Pancreas (tissue), 10 donors: ENCODE measurements around the gene ABI3. TPM values are rescaled to one million over a fixed set of nuclear protein-coding genes. Genes with fewer than 3 reads are reported as not detected.

Experiments used
- ATAC-seq, 4 donors: fragments of 200-7000 bp; cut with Tn5 transposase; one replicate each; pipeline versions ENCODE4 v1.8.0 to v1.9.1; 2020; ENCODE audit warnings: mild to moderate bottlenecking in 4 of 4, moderate library complexity in 4 of 4
- DNase-seq, 6 donors: peaks; one replicate each; pipeline ENCODE4 v3.0.0-alpha.2; 2020
- FAIRE-seq: peaks from 2 replicates; lab custom pipeline; 2012; peaks lifted over from hg19 to GRCh38; lab: Jason Lieb, UNC
- H3K27ac ChIP-seq, 4 donors: fragments of 200-600 bp; sonication (generic); 1 replicate in 3 of 4; 2 replicates in 1 of 4; pipeline versions ENCODE4 v1.5.0 to v1.8.0; 2020
- H3K27me3 ChIP-seq, 4 donors: fragments of 200-600 bp; one replicate each; pipeline ENCODE4 v1.8.0; 2021
- H3K36me3 ChIP-seq, 3 donors: fragments of 200-600 bp; sonication (generic) in 1 of 3; one replicate each; pipeline versions ENCODE4 v1.5.0 to v1.8.0; 2020 to 2021
- H3K4me1 ChIP-seq, 3 donors: fragments of 200-600 bp; one replicate each; pipeline ENCODE4 v1.8.0; 2021
- H3K4me3 ChIP-seq, 4 donors: fragments of 200-600 bp; sonication (generic) in 2 of 4; one replicate each; pipeline versions ENCODE4 v1.5.0 to v1.8.0; 2020 to 2021
- H3K9me3 ChIP-seq, 4 donors: fragments of 200-600 bp; one replicate each; pipeline ENCODE4 v1.8.0; 2021
- WGBS, 2 donors: extraction: QIAGEN DNeasy Blood & Tissue Kit; methylation state at CpG; one replicate each; pipeline ENCODE4 v1.1.7; 2013; 5-methylcytosine and 5-hydroxymethylcytosine counted together
- intact Hi-C, 3 donors: fragments of 100-400 bp; cut with DNase I; formaldehyde crosslinking; loops; one replicate each; pipeline versions ENCODE4 v1.11.1 to v1.14.2; 2022
- polyA plus RNA-seq, 2 donors: library from polyadenylated mRNA; stranded (reverse); fragments of 200-250 nt; gene quantifications; one replicate each; pipeline ENCODE4 v1.2.3, GENCODE V29; 2013
- total RNA-seq, 6 donors: library from RNA; stranded (reverse); fragmentation: NEBNext Ultra II Directional in 4 of 6; extraction: Animal tissue kit (Norgen Biotek cat#: 25700) in 4 of 6; gene quantifications; one replicate each; pipeline versions ENCODE4 v1.2.1 to v1.2.4, GENCODE V29; 2021 to 2023
- TF ChIP-seq, protein P1 (sequence below), 4 donors: fragments of 200-600 bp; sonication (generic) in 3 of 4; IDR thresholded peaks; one replicate each; pipeline versions ENCODE4 v1.5.0 to v1.8.0; 2021; ENCODE audit warnings: antibody characterized with exemption in 4 of 4
- donor health status: healthy with polysubstance abuse.
- donor health status: DM: no; HTN: no; CAD: no; lungs with moderate emphysema.
- donor health status: DM: no; HTN: no; CAD: no.
- donor health status: control.
- donor health status: control.
- donor health status: Bipolar disorder and iron deficiency.
- donor health status: DM: yes; HTN: yes; CAD: no.
- donor health status: DM: no; HTN: no; CAD: no.
- donor health status: DM: no; HTN: no; CAD: no.
- donor health status: DM: yes; HTN: yes; CAD: no.

ABI3 gene
- total and polyA plus RNA-seq, 8 donors, result 1.1 to 7.1 (median 3.1) TPM

DNA sequence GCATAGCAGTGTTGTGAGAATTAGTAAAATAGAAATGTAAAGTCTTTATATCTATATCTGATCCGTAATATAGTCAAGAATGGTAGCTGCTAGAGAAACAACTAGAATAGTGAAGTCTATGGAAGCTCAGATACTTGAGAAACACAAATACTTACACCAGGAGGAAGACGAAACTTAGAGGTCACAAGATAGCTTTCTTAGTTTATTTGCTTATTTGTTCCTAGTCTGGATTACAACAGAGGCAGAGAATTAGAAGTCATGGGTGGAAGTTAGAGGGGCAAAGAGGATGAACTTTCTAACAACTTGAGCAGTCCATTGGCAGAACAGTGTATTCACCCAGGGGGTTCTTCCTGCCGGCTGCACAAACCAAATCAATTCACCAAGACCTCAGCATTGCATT is 14.0 kb upstream of the ABI3 start:
- no peak for DNase-seq
- H3K27ac ChIP-seq, result no peak overlapping the region
- no peak overlapping the region for H3K4me3 ChIP-seq
- WGBS, 2 donors, result 62 to 81% methylated on average over 3 of the region's 3 CpGs
- H3K9me3 ChIP-seq, result no peaks in the 10 kb centered on the region
- peaks cover 0 to under 1% (median 0%) of the 10 kb centered on the region in 3 donors for H3K4me1 ChIP-seq
- H3K27me3 ChIP-seq, result no peaks in the 10 kb centered on the region
- no peaks in the 10 kb centered on the region for H3K36me3 ChIP-seq
- ATAC-seq, result no peak
- TF ChIP-seq, protein P1, sequence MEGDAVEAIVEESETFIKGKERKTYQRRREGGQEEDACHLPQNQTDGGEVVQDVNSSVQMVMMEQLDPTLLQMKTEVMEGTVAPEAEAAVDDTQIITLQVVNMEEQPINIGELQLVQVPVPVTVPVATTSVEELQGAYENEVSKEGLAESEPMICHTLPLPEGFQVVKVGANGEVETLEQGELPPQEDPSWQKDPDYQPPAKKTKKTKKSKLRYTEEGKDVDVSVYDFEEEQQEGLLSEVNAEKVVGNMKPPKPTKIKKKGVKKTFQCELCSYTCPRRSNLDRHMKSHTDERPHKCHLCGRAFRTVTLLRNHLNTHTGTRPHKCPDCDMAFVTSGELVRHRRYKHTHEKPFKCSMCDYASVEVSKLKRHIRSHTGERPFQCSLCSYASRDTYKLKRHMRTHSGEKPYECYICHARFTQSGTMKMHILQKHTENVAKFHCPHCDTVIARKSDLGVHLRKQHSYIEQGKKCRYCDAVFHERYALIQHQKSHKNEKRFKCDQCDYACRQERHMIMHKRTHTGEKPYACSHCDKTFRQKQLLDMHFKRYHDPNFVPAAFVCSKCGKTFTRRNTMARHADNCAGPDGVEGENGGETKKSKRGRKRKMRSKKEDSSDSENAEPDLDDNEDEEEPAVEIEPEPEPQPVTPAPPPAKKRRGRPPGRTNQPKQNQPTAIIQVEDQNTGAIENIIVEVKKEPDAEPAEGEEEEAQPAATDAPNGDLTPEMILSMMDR (IDR thresholded peaks at IDR 0.05), result no peak
- intact Hi-C loops, result no loop called here
- no peak for FAIRE-seq

DNA sequence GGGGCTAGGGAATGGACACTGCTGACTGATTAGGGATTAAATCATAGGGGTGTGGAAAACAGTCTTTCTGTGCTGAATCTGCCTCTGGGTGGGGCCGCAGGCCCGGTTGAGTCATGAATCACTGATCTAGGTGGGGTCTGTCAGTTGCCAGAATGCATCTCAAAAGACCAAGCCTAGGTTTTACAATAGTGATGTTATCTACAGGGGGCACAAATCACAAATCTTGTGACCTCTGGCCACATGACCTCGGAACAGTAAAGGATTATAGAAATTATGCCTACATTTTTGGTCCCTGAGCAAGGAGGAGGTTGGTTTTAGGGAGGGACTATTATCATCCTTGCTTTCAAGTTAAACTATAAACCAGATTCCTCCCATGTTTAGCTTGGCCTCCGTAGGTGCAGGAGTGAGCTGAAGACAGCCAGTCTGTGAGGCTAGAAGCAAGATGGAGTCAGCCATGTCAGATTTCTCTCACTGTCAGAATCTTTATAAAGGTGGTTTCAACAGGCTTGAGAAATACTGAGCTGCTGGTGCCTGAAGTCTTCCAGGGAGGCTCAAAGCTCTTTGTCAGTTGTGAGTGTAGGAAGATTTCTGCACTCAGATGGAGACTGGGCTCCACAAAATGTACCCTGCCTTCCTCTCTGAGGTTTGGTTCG is 13.0 kb upstream of the ABI3 start:
- ATAC-seq, result no peak
- Histone ChIP-seq H3K4me1 (no peaks in the 10 kb centered on the region), H3K4me3 (no peak overlapping the region), H3K9me3 (no peaks in the 10 kb centered on the region), H3K27ac (no peak overlapping the region), H3K27me3 (no peaks in the 10 kb centered on the region), H3K36me3 (no peaks in the 10 kb centered on the region)
- WGBS, 2 donors, result 41% methylated on average over 5 of the region's 5 CpGs
- no peak for DNase-seq
- intact Hi-C loops, result no loop called here
- FAIRE-seq, result no peak
- TF ChIP-seq, protein P1 (IDR thresholded peaks at IDR 0.05), result no peak

DNA sequence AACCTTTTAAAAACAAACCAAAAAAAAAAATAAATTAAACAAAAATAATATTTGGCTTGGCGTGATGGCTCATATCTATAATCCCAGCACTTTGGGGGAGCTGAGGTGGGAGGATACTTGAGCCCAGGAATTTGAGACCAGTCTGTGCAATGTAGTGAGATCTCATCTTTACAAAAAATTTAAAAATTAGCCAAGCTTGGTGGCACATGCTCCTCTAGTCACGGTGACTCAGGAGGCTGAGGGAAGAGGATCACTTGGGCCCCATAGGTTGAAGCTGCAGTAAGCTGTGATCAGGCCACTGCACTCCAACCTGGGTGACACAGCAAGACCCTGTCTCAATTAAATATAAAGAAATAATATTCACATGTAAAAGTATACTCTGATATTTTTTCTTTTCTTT is 12.3 kb upstream of the ABI3 start:
- ATAC-seq (no peak), FAIRE-seq (no peak), DNase-seq (no peak)
- Histone ChIP-seq H3K4me3 (no peak overlapping the region), H3K36me3 (no peaks in the 10 kb centered on the region), H3K27ac (no peak overlapping the region), H3K9me3 (no peaks in the 10 kb centered on the region), H3K4me1 (no peaks in the 10 kb centered on the region), H3K27me3 (no peaks in the 10 kb centered on the region)
- intact Hi-C loops, result no loop called here
- TF ChIP-seq, protein P1 (IDR thresholded peaks at IDR 0.05), result no peak
- WGBS, 2 donors, result 90 to 91% methylated on average over 2 of the region's 2 CpGs

DNA sequence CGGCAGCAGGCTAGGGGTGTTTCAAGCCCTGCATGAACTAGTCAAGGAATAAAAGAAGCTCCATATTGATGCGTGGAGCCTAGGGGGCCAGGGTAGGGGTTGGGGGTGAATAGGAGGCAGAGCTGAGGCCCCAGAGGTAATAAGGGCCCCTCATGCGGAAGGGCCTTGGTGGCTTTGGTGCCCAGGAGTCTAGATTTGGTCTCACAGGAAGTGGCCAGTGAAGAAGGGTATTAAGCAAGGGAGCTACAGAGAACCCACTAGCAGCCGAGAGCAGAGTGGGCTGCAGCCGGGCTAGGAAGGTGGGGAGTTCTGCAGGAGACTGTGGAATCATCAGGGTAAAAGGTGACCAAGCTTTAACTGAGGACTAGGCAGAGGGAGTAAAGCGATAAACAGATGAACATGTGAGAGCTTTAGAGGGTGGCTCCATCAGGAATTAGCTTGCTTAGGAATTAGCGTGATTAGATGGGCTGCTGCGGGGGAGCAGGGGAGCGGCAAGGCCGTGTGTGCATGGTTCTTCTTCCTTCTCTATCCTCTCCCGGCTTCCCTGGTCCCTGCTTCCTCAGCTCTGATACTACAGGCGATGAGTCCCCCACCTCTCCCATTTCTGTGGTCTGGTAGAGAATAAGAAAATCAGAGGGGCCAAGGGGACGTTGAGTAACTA is 10.0 kb upstream of the ABI3 start:
- TF ChIP-seq, protein P1 (IDR thresholded peaks at IDR 0.05), result no peak
- Histone ChIP-seq H3K4me1 (no peaks in the 10 kb centered on the region), H3K9me3 (no peaks in the 10 kb centered on the region), H3K4me3 (no peak overlapping the region), H3K36me3 (no peaks in the 10 kb centered on the region), H3K27ac (no peak overlapping the region), H3K27me3 (no peaks in the 10 kb centered on the region)
- intact Hi-C loops, result no loop called here
- 79 to 87% methylated on average over 13 of the region's 13 CpGs for WGBS, 2 donors
- ATAC-seq, result no peak
- no peak for FAIRE-seq
- no peak for DNase-seq

DNA sequence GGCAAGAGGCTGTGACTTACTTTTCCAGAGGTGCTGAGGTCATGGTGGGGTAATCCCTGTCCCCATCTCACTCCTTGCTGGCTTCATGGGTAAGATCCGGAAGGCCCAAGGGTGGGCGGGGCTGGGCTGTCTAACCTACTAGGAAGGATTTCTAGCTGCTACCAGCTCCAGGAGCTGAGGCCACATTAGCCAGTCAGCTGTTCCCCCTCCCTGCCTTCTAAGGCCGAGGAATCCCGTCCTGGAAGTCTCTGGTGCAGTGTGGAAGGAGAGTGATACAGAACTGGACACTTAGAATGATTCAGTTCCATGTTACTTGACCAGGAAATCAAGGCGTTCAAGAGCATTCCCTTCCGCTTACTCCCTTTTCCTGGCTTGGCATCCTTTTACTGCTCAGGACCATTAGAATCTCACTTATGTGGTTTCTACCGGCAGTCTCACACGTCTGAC is 9.0 kb upstream of the ABI3 start:
- H3K4me3 ChIP-seq, result no peak overlapping the region
- H3K36me3 ChIP-seq, result no peaks in the 10 kb centered on the region
- H3K27ac ChIP-seq, result no peak overlapping the region
- TF ChIP-seq, protein P1 (IDR thresholded peaks at IDR 0.05), result no peak
- intact Hi-C loops, result no loop called here
- no peak for FAIRE-seq
- ATAC-seq, result no peak
- WGBS, 2 donors, result 79 to 81% methylated on average over 8 of the region's 8 CpGs
- no peaks in the 10 kb centered on the region for H3K27me3 ChIP-seq
- no peaks in the 10 kb centered on the region for H3K4me1 ChIP-seq
- no peaks in the 10 kb centered on the region for H3K9me3 ChIP-seq
- DNase-seq, result no peak
